Measurements from ENCODE around the gene ARHGEF4.
"Not testable (repeated sequence)": the region's sequence is repeated elsewhere in the genome, so short reads cannot be mapped to it uniquely, and the experiment has no call there.

ARHGEF4 gene

GRCh38 chr2:130884013-130884412, 47.3 kb downstream of the ARHGEF4 start:
- no peak for DNase-seq (ENCODE audit: low spot score)

- no peak for DNase-seq (ENCODE audit: low spot score)
These were observed 47.8 kb downstream of the ARHGEF4 start for GRCh38 chr2:130884503-130884902.

GRCh38 chr2:130887643-130888042, 50.9 kb downstream of the ARHGEF4 start:
- DNase-seq (ENCODE audit: low spot score), result no peak

- DNase-seq (ENCODE audit: low spot score), result no peak
These were observed 54.4 kb downstream of the ARHGEF4 start for GRCh38 chr2:130890941-130891669.

GRCh38 chr2:130891966-130892365, 55.3 kb downstream of the ARHGEF4 start:
- no peak for DNase-seq (ENCODE audit: low spot score)

- DNase-seq (ENCODE audit: low spot score), result no peak
These were observed 56.4 kb downstream of the ARHGEF4 start for GRCh38 chr2:130892793-130893785.

- no peak for DNase-seq (ENCODE audit: low spot score)
These were observed 57.7 kb downstream of the ARHGEF4 start for GRCh38 chr2:130894326-130894942.

GRCh38 chr2:130896813-130897212, 60.1 kb downstream of the ARHGEF4 start:
- DNase-seq (ENCODE audit: low spot score), result no peak

GRCh38 chr2:130898553-130898952, 61.8 kb downstream of the ARHGEF4 start:
- no peak for DNase-seq (ENCODE audit: low spot score)

- no peak for DNase-seq (ENCODE audit: low spot score)
These were observed 62.6 kb downstream of the ARHGEF4 start for GRCh38 chr2:130899306-130899705.

- DNase-seq (ENCODE audit: low spot score), result no peak
These were observed 64.3 kb downstream of the ARHGEF4 start for GRCh38 chr2:130901061-130901460.

GRCh38 chr2:130901626-130902025, 64.9 kb downstream of the ARHGEF4 start:
- not testable (repeated sequence) for DNase-seq (ENCODE audit: low spot score)

GRCh38 chr2:130908832-130909231, 72.1 kb downstream of the ARHGEF4 start:
- no peak for DNase-seq (ENCODE audit: low spot score)

GRCh38 chr2:130910931-130911330, 74.2 kb downstream of the ARHGEF4 start:
- no peak for DNase-seq (ENCODE audit: low spot score)

- DNase-seq (ENCODE audit: low spot score), result no peak
These were observed 74.8 kb downstream of the ARHGEF4 start for GRCh38 chr2:130911482-130911881.

GRCh38 chr2:130911996-130912395, 75.3 kb downstream of the ARHGEF4 start:
- DNase-seq (ENCODE audit: low spot score), result no peak

- DNase-seq (ENCODE audit: low spot score), result no peak
These were observed 75.8 kb downstream of the ARHGEF4 start for GRCh38 chr2:130912471-130912870.

GRCh38 chr2:130913891-130914290, 77.2 kb downstream of the ARHGEF4 start:
- DNase-seq (ENCODE audit: low spot score), result no peak

- DNase-seq (ENCODE audit: low spot score), result no peak
These were observed 78.4 kb downstream of the ARHGEF4 start for GRCh38 chr2:130915149-130915548.

- DNase-seq (ENCODE audit: low spot score), result no peak
These were observed 79.1 kb downstream of the ARHGEF4 start for GRCh38 chr2:130915595-130916437.

GRCh38 chr2:130916438-130916705, 79.7 kb downstream of the ARHGEF4 start:
- no peak for DNase-seq (ENCODE audit: low spot score)
